ENCODE data around the gene UXS1.

- TF ChIP-seq, protein P1, sequence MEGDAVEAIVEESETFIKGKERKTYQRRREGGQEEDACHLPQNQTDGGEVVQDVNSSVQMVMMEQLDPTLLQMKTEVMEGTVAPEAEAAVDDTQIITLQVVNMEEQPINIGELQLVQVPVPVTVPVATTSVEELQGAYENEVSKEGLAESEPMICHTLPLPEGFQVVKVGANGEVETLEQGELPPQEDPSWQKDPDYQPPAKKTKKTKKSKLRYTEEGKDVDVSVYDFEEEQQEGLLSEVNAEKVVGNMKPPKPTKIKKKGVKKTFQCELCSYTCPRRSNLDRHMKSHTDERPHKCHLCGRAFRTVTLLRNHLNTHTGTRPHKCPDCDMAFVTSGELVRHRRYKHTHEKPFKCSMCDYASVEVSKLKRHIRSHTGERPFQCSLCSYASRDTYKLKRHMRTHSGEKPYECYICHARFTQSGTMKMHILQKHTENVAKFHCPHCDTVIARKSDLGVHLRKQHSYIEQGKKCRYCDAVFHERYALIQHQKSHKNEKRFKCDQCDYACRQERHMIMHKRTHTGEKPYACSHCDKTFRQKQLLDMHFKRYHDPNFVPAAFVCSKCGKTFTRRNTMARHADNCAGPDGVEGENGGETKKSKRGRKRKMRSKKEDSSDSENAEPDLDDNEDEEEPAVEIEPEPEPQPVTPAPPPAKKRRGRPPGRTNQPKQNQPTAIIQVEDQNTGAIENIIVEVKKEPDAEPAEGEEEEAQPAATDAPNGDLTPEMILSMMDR (IDR thresholded peaks at IDR 0.05 in 4 of 5, conservative IDR thresholded peaks at IDR 0.05 in 1 of 5) = no peak
- TF ChIP-seq POLR2A (IDR thresholded peaks at IDR 0.05) = no peak
These were observed 29.1 kb downstream of the UXS1 start for GRCh38 chr2:106165029-106165428.

Measured in gastrocnemius medialis (tissue), 4 donors.